Dendritic cell treated with granulocyte-macrophage colony-stimulating factor and Interleukin-4, amounts not matched to agents 40 ng/mL and 50 ng/mL, for 4 days (primary cell): Measurements from ENCODE around the gene INTU.

Experiments used
- H3K27ac Mint-ChIP-seq: one replicate; pipeline ENCODE4 v1.8.0; 2022; ENCODE audit warnings: mild to moderate bottlenecking, mixed read lengths
- H3K27me3 Mint-ChIP-seq: one replicate; pipeline ENCODE4 v1.8.0; 2022; ENCODE audit warnings: mild to moderate bottlenecking, mixed read lengths
- H3K36me3 Mint-ChIP-seq: one replicate; pipeline ENCODE4 v1.8.0; 2022; ENCODE audit warnings: low read depth, mixed read lengths
- H3K4me1 Mint-ChIP-seq: one replicate; pipeline ENCODE4 v1.8.0; 2022; ENCODE audit warnings: low read depth, mixed read lengths
- H3K4me3 Mint-ChIP-seq: one replicate; pipeline ENCODE4 v1.8.0; 2022; ENCODE audit warnings: mild to moderate bottlenecking, moderate library complexity, mixed read lengths
- H3K9me3 Mint-ChIP-seq: one replicate; pipeline ENCODE4 v1.8.0; 2022; ENCODE audit warnings: mixed read lengths
- intact Hi-C: fragments of 100-400 bp; cut with micrococcal nuclease; formaldehyde crosslinking; loops from one replicate; pipeline ENCODE4 v1.15.0; 2022

Gene INTU

GRCh38 chr4:127734976-127735375, 102.2 kb downstream of the INTU start:
- intact Hi-C loops = no loop called here
- Mint-ChIP-seq H3K9me3 (no peaks in the 10 kb centered on the region), H3K4me1 (no peaks in the 10 kb centered on the region), H3K36me3 (no peaks in the 10 kb centered on the region), H3K27me3 (no peaks in the 10 kb centered on the region), H3K27ac (no peak overlapping the region), H3K4me3 (no peak overlapping the region)

GRCh38 chr4:127737295-127737694, 104.5 kb downstream of the INTU start:
- no peaks in the 10 kb centered on the region for H3K36me3 Mint-ChIP-seq
- intact Hi-C loops = no loop called here
- H3K9me3 Mint-ChIP-seq = peaks cover 9% of the 10 kb centered on the region
- H3K27ac Mint-ChIP-seq = no peak overlapping the region
- H3K4me3 Mint-ChIP-seq = no peak overlapping the region
- no peaks in the 10 kb centered on the region for H3K4me1 Mint-ChIP-seq
- H3K27me3 Mint-ChIP-seq = no peaks in the 10 kb centered on the region

GRCh38 chr4:127741247-127741646, 108.5 kb downstream of the INTU start:
- no peaks in the 10 kb centered on the region for H3K27me3 Mint-ChIP-seq
- intact Hi-C loops = no loop called here

GRCh38 chr4:127747883-127748282, 115.1 kb downstream of the INTU start:
- intact Hi-C loops = no loop called here
- no peaks in the 10 kb centered on the region for H3K4me1 Mint-ChIP-seq
- no peaks in the 10 kb centered on the region for H3K36me3 Mint-ChIP-seq
- H3K27me3 Mint-ChIP-seq = no peaks in the 10 kb centered on the region
- peaks cover 28% of the 10 kb centered on the region for H3K9me3 Mint-ChIP-seq
- no peak overlapping the region for H3K4me3 Mint-ChIP-seq
- H3K27ac Mint-ChIP-seq = no peak overlapping the region

More at GRCh38 chr4:127741247-127741646, 108.5 kb downstream of the INTU start:
- no peak overlapping the region for H3K4me3 Mint-ChIP-seq
- H3K36me3 Mint-ChIP-seq = no peaks in the 10 kb centered on the region
- H3K4me1 Mint-ChIP-seq = no peaks in the 10 kb centered on the region
- H3K9me3 Mint-ChIP-seq = peaks cover 16% of the 10 kb centered on the region
- H3K27ac Mint-ChIP-seq = no peak overlapping the region

GRCh38 chr4:127748957-127749356, 116.2 kb downstream of the INTU start:
- intact Hi-C loops = no loop called here
- H3K4me1 Mint-ChIP-seq = no peaks in the 10 kb centered on the region
- no peak overlapping the region for H3K27ac Mint-ChIP-seq
- H3K9me3 Mint-ChIP-seq = peaks cover 26% of the 10 kb centered on the region
- H3K36me3 Mint-ChIP-seq = no peaks in the 10 kb centered on the region
- H3K4me3 Mint-ChIP-seq = no peak overlapping the region
- no peaks in the 10 kb centered on the region for H3K27me3 Mint-ChIP-seq

GRCh38 chr4:127756906-127757305, 124.1 kb downstream of the INTU start:
- intact Hi-C loops = no loop called here
- no peaks in the 10 kb centered on the region for H3K4me1 Mint-ChIP-seq
- no peak overlapping the region for H3K27ac Mint-ChIP-seq
- H3K27me3 Mint-ChIP-seq = no peaks in the 10 kb centered on the region
- H3K9me3 Mint-ChIP-seq = peaks cover 25% of the 10 kb centered on the region
- H3K4me3 Mint-ChIP-seq = no peak overlapping the region
- no peaks in the 10 kb centered on the region for H3K36me3 Mint-ChIP-seq

GRCh38 chr4:127759228-127759820, 126.6 kb downstream of the INTU start:
- no peaks in the 10 kb centered on the region for H3K4me1 Mint-ChIP-seq
- intact Hi-C loops = no loop called here
- H3K27me3 Mint-ChIP-seq = no peaks in the 10 kb centered on the region
- no peak overlapping the region for H3K27ac Mint-ChIP-seq
- H3K4me3 Mint-ChIP-seq = no peak overlapping the region
- no peaks in the 10 kb centered on the region for H3K36me3 Mint-ChIP-seq
- H3K9me3 Mint-ChIP-seq = peaks cover 25% of the 10 kb centered on the region

- no peak overlapping the region for H3K4me3 Mint-ChIP-seq
- peaks cover 25% of the 10 kb centered on the region for H3K9me3 Mint-ChIP-seq
- intact Hi-C loops = no loop called here
- H3K27ac Mint-ChIP-seq = no peak overlapping the region
- no peaks in the 10 kb centered on the region for H3K36me3 Mint-ChIP-seq
- H3K27me3 Mint-ChIP-seq = no peaks in the 10 kb centered on the region
- no peaks in the 10 kb centered on the region for H3K4me1 Mint-ChIP-seq
These were observed 127.1 kb downstream of the INTU start for GRCh38 chr4:127759893-127760292.

GRCh38 chr4:127771535-127772275, 138.9 kb downstream of the INTU start:
- H3K27ac Mint-ChIP-seq = no peak overlapping the region
- no peaks in the 10 kb centered on the region for H3K27me3 Mint-ChIP-seq
- H3K4me3 Mint-ChIP-seq = no peak overlapping the region
- H3K9me3 Mint-ChIP-seq = no peaks in the 10 kb centered on the region
- no peaks in the 10 kb centered on the region for H3K4me1 Mint-ChIP-seq
- H3K36me3 Mint-ChIP-seq = no peaks in the 10 kb centered on the region
- intact Hi-C loops = no loop called here

GRCh38 chr4:127772769-127773671, 140.3 kb downstream of the INTU start:
- no peaks in the 10 kb centered on the region for H3K36me3 Mint-ChIP-seq
- peaks cover 5% of the 10 kb centered on the region for H3K27me3 Mint-ChIP-seq
- no peaks in the 10 kb centered on the region for H3K4me1 Mint-ChIP-seq
- no peak overlapping the region for H3K4me3 Mint-ChIP-seq
- no peaks in the 10 kb centered on the region for H3K9me3 Mint-ChIP-seq
- no peak overlapping the region for H3K27ac Mint-ChIP-seq
- intact Hi-C loops = no loop called here

- no peak overlapping the region for H3K27ac Mint-ChIP-seq
- intact Hi-C loops = no loop called here
- no peak overlapping the region for H3K4me3 Mint-ChIP-seq
- peaks cover 17% of the 10 kb centered on the region for H3K27me3 Mint-ChIP-seq
- H3K36me3 Mint-ChIP-seq = no peaks in the 10 kb centered on the region
- peaks cover 12% of the 10 kb centered on the region for H3K4me1 Mint-ChIP-seq
- H3K9me3 Mint-ChIP-seq = no peaks in the 10 kb centered on the region
These were observed 143.1 kb downstream of the INTU start for GRCh38 chr4:127775843-127776242.
